Measurements from ENCODE around the gene COPS2. TPM values are rescaled to one million over a fixed set of nuclear protein-coding genes. Genes with fewer than 3 reads are reported as not detected.

COPS2 gene
- total and polyA plus RNA-seq, 2 donors (not counting 1 experiment from before 2014, with no cell fraction given), result 13.8 to 47.8 TPM

DNA sequence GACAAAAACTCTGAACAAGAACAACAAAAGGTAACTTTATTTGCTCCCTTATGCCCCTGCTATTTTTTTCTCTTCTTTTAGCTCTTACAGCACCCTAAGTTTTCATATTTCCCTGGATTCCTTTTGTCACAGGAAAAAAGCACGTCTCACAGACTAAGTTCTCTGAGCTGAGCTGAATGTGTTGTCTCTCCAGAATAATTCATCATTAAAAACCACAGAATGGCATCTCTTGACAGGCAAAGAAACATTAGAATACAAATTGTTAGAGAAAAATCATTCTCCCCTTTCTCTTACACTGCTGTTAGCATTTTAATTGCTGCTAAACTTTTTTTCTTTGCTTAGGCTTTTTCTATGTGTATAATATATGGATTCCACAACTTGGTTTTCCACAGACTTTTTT, 60.5 kb downstream of the COPS2 start:
- DNase-seq, result no peak
- H3K9me3 ChIP-seq (ENCODE audit: control extremely low read depth in 1 of 3, control insufficient read depth in 2 of 3, insufficient read depth in 1 of 3, low read length in 2 of 3), result no peaks in the 10 kb centered on the region
- no peak overlapping the region for H3K4me3 ChIP-seq (ENCODE audit: control extremely low read depth in 1 of 5, extremely low read depth in 1 of 5, insufficient read depth in 1 of 5, low read depth in 2 of 5, low read length in 4 of 5)
- no peak overlapping the region for H3K9ac ChIP-seq (ENCODE audit: low read length)
- intact Hi-C loops (cut with micrococcal nuclease), result no loop called here
- H2AFZ ChIP-seq (ENCODE audit: insufficient read depth, low read depth, low read length, poor library complexity, severe bottlenecking), result no peak overlapping the region
- Mint-ChIP-seq H3K27me3 (no peaks in the 10 kb centered on the region), H3K4me1 (no peaks in the 10 kb centered on the region), H3K4me3 (no peak overlapping the region), H3K27ac (no peak overlapping the region), H3K9me3 (ENCODE audit: insufficient read depth) (no peaks in the 10 kb centered on the region)
- H3K27me3 ChIP-seq (replicated peaks in 1 of 4; ENCODE audit: control extremely low read depth in 1 of 4, control insufficient read depth in 3 of 4, insufficient read depth in 4 of 4, low read length in 3 of 4), result no peaks in the 10 kb centered on the region
- no peak overlapping the region for H3K4me2 ChIP-seq (replicated peaks; ENCODE audit: low read depth, low read length, poor library complexity, severe bottlenecking)
- CTCF ChIA-PET, result no interaction called here
- H3K4me1 ChIP-seq (ENCODE audit: control insufficient read depth in 2 of 2, insufficient read depth in 2 of 2, low read length in 2 of 2), result no peaks in the 10 kb centered on the region
- no peak overlapping the region for H3K27ac ChIP-seq (ENCODE audit: low read length in 2 of 2)
- H4K20me1 ChIP-seq (ENCODE audit: control insufficient read depth, insufficient read depth, low read length, poor library complexity, severe bottlenecking), result no peaks in the 10 kb centered on the region
- TF ChIP-seq EZH2 (IDR thresholded peaks at IDR 0.05; ENCODE audit: borderline replicate concordance, insufficient read depth, low read depth, low read length, poor library complexity, severe bottlenecking), result no peak
- TF ChIP-seq, protein P1, sequence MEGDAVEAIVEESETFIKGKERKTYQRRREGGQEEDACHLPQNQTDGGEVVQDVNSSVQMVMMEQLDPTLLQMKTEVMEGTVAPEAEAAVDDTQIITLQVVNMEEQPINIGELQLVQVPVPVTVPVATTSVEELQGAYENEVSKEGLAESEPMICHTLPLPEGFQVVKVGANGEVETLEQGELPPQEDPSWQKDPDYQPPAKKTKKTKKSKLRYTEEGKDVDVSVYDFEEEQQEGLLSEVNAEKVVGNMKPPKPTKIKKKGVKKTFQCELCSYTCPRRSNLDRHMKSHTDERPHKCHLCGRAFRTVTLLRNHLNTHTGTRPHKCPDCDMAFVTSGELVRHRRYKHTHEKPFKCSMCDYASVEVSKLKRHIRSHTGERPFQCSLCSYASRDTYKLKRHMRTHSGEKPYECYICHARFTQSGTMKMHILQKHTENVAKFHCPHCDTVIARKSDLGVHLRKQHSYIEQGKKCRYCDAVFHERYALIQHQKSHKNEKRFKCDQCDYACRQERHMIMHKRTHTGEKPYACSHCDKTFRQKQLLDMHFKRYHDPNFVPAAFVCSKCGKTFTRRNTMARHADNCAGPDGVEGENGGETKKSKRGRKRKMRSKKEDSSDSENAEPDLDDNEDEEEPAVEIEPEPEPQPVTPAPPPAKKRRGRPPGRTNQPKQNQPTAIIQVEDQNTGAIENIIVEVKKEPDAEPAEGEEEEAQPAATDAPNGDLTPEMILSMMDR (IDR thresholded peaks at IDR 0.05), result no peak
- WGBS (ENCODE audit: insufficient coverage), result no CpG with 5 or more reads among the region's 1 CpG
- POLR2A ChIA-PET, result no interaction called here
- H3K36me3 ChIP-seq (replicated peaks in 1 of 2; ENCODE audit: control extremely low read depth in 1 of 2, control insufficient read depth in 1 of 2, extremely low read depth in 1 of 2, insufficient read depth in 2 of 2, low read length in 1 of 2), result peaks cover 0 to 2% of the 10 kb centered on the region in 2 experiments
- ATAC-seq (ENCODE audit: low read depth), result no peak
- H3K79me2 ChIP-seq (ENCODE audit: control insufficient read depth, insufficient read depth, low read length), result no peaks in the 10 kb centered on the region

DNA sequence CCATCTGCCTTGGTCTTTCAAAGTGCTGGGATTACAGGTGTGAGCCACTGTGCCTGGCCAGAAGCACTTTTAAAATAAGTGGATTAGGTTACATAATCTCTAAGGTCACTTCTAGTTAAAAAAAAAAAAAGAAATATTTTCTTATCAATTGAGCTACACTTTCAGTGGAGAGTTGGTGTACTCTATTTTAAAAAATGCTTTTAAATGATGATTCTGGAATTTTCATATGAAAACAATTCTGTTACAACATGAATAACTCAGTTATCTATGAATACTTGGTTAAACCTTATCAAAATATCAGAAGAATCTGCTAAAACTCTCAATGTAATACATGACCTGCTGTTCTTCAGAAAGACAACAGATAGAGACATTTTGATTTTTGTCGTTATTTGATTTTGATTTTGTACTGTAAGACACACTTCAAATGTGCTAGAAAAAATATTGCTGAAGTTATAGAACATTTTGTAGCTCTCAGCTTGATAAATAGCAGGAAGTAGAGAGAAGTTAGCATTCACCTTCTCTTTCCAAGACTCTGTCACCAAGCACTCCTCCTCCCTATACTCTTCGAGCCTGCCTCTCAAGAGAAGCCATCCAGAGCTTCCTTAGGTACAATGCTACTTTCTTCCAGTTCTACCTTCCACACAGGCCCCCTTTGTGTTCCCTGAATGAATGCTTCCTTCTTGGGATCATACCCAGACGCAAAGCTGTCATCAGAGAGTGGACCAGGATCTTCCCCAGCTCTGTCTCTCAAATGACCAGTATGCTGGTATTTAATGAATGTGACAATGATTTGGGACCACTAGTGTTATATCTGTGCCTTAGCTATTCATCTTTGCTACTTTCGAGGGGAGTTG, 61.9 kb downstream of the COPS2 start:
- Histone ChIP-seq H3K27me3 (replicated peaks in 1 of 4; ENCODE audit: control extremely low read depth in 1 of 4, control insufficient read depth in 3 of 4, insufficient read depth in 4 of 4, low read length in 3 of 4) (no peaks in the 10 kb centered on the region), H3K27ac (ENCODE audit: low read length in 2 of 2) (no peak overlapping the region), H3K79me2 (ENCODE audit: control insufficient read depth, insufficient read depth, low read length) (no peaks in the 10 kb centered on the region), H3K4me1 (ENCODE audit: control insufficient read depth in 2 of 2, insufficient read depth in 2 of 2, low read length in 2 of 2) (no peaks in the 10 kb centered on the region), H2AFZ (ENCODE audit: insufficient read depth, low read depth, low read length, poor library complexity, severe bottlenecking) (no peak overlapping the region), H3K9ac (ENCODE audit: low read length) (no peak overlapping the region), H4K20me1 (ENCODE audit: control insufficient read depth, insufficient read depth, low read length, poor library complexity, severe bottlenecking) (no peaks in the 10 kb centered on the region), H3K4me3 (ENCODE audit: control extremely low read depth in 1 of 5, extremely low read depth in 1 of 5, insufficient read depth in 1 of 5, low read depth in 2 of 5, low read length in 4 of 5) (no peak overlapping the region), H3K36me3 (replicated peaks in 1 of 2; ENCODE audit: control extremely low read depth in 1 of 2, control insufficient read depth in 1 of 2, extremely low read depth in 1 of 2, insufficient read depth in 2 of 2, low read length in 1 of 2) (no peaks in the 10 kb centered on the region), H3K9me3 (ENCODE audit: control extremely low read depth in 1 of 3, control insufficient read depth in 2 of 3, insufficient read depth in 1 of 3, low read length in 2 of 3) (no peaks in the 10 kb centered on the region), H3K4me2 (replicated peaks; ENCODE audit: low read depth, low read length, poor library complexity, severe bottlenecking) (no peak overlapping the region)
- 90% methylated on average over 2 of the region's 4 CpGs for WGBS (ENCODE audit: insufficient coverage)
- Mint-ChIP-seq H3K4me1 (no peaks in the 10 kb centered on the region), H3K4me3 (no peak overlapping the region), H3K9me3 (ENCODE audit: insufficient read depth) (no peaks in the 10 kb centered on the region), H3K27ac (no peak overlapping the region), H3K27me3 (no peaks in the 10 kb centered on the region)
- ChIA-PET POLR2A (no interaction called here), CTCF (no interaction called here)
- TF ChIP-seq EZH2 (IDR thresholded peaks at IDR 0.05; ENCODE audit: borderline replicate concordance, insufficient read depth, low read depth, low read length, poor library complexity, severe bottlenecking), result no peak
- TF ChIP-seq, protein P1 (IDR thresholded peaks at IDR 0.05), result no peak
- ATAC-seq (ENCODE audit: low read depth) (no peak), DNase-seq (no peak)
- intact Hi-C loops (cut with micrococcal nuclease), result no loop called here

Measured in B cell (primary cell).